ENCODE results near the gene MYO18B.
"Not testable (repeated sequence)": the region's sequence is repeated elsewhere in the genome, so short reads cannot be mapped to it uniquely, and the experiment has no call there.

The MYO18B gene

DNA sequence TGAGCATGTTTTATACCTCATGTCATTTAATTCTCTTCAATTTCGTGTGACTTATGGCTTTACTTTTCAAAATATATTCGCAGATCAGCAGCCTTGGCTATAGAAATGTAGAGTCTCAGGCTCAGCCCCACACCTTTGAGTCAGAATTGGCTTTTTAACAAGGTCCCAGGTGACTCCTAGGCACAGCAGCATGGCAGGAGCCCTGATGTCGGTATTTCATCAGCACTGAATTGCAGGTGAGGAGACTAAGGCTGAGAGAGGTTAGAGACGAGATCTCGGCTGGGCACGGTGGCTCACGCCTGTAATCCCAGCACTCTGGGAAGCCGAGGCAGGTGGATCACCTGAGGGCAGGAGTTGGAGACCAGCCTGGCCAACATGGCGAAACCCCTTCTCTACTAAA is 230.4 kb downstream of the MYO18B start:
- no peak overlapping the region for H2AFZ ChIP-seq (ENCODE audit: low read depth, low read length)
- no peak overlapping the region for H3K4me3 ChIP-seq (ENCODE audit: low read length)
- H3K9me3 ChIP-seq (ENCODE audit: low read length): no peaks in the 10 kb centered on the region
- peaks cover 2% of the 10 kb centered on the region for H3K27me3 ChIP-seq (ENCODE audit: insufficient read depth, low read length)
- H3K4me1 ChIP-seq (ENCODE audit: insufficient read depth, low read length): no peaks in the 10 kb centered on the region
- H3K36me3 ChIP-seq (ENCODE audit: insufficient read depth, low read length): no peaks in the 10 kb centered on the region

DNA sequence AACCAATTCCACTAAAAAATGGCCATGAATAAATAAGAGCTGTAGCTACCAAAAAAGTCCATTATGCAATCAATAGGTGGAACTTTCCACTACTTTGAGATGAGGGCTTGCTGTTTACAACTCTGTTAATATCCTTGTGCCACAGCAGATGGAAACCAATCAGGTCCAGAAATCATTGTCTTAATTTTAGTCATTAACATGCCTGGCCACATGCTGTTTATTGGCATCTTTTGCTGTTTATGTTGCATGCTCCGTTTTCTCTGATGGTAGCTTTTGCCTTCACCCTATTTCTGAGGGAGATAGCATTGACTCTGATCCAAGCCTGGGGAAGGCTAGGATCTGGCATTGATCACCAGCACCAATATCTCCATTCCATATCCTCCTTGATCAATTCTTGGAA is 234.4 kb downstream of the MYO18B start:
- no peaks in the 10 kb centered on the region for H3K36me3 ChIP-seq (ENCODE audit: insufficient read depth, low read length)
- no peaks in the 10 kb centered on the region for H3K4me1 ChIP-seq (ENCODE audit: insufficient read depth, low read length)
- no peak overlapping the region for H3K4me3 ChIP-seq (ENCODE audit: low read length)
- no peaks in the 10 kb centered on the region for H3K9me3 ChIP-seq (ENCODE audit: low read length)
- peaks cover 2% of the 10 kb centered on the region for H3K27me3 ChIP-seq (ENCODE audit: insufficient read depth, low read length)
- H2AFZ ChIP-seq (ENCODE audit: low read depth, low read length): no peak overlapping the region

DNA sequence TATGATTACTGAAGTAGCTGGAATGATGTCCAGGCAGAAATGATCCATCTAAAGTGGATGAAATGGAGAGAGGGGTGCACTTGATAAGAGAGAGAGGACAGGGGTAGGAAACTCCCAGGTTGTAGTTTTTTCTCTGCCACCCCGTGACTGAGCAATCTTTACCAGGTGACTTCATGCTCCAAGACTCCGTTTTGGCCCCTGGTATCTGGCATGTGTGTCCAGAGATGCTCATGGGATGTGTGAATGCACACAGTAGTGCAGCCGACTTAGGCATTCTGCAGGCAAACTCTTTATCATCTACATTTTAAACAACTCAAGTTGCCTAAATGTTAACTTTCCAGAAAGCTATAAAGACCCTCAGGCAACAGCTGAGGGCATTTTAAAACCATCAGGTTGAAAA is 238.0 kb downstream of the MYO18B start:
- H3K36me3 ChIP-seq (ENCODE audit: insufficient read depth, low read length): no peaks in the 10 kb centered on the region
- H3K4me1 ChIP-seq (ENCODE audit: insufficient read depth, low read length): no peaks in the 10 kb centered on the region

DNA sequence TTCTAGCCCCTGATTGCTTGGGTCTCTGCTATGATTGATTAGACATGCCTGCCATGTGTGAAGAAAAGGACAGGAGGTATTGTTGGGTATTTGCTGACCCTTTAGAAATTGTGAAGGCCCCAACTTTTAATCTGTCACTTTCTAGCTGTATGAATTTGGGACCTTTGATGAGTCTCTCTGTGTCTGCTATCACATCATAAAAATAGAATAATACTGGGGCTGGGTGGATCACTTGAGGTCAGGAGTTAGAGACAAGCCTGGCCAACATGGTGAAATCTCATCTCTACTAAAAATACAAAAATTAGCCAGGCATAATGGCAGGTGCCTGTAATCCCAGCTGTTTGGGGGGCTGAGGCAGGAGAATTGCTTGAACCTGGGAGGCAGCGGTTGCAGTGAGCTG is 242.9 kb downstream of the MYO18B start:
- H3K27me3 ChIP-seq (ENCODE audit: insufficient read depth, low read length); H2AFZ ChIP-seq (ENCODE audit: low read depth, low read length); H3K36me3 ChIP-seq (ENCODE audit: insufficient read depth, low read length); H3K9me3 ChIP-seq (ENCODE audit: low read length); H3K4me1 ChIP-seq (ENCODE audit: insufficient read depth, low read length); H3K4me3 ChIP-seq (ENCODE audit: low read length): not testable (repeated sequence)

More for the DNA sequence above, 238.0 kb downstream of the MYO18B start:
- H2AFZ ChIP-seq (ENCODE audit: low read depth, low read length): no peak overlapping the region
- H3K9me3 ChIP-seq (ENCODE audit: low read length): no peaks in the 10 kb centered on the region
- peaks cover 2% of the 10 kb centered on the region for H3K27me3 ChIP-seq (ENCODE audit: insufficient read depth, low read length)
- H3K4me3 ChIP-seq (ENCODE audit: low read length): no peak overlapping the region

DNA sequence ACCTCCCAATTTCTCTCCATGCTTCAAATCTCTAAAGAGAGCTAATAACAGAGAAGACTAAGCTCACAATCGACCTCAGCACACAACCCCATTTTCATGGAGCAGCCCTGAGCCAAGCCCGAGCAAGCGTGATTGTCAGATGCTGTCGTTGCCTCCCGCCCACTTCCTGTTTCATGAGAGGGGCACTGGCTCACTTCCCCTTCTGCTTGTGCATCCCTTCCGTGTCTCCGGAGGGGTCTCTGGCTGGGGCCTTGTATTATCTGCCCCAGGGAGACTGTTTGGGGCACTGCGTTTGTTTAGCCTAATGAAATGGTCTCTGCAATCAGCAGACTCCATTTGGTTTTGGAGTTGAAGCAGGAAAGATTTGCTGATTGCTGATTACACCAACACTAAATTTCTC is 246.0 kb downstream of the MYO18B start:
- Histone ChIP-seq H3K9me3 (ENCODE audit: low read length) (no peaks in the 10 kb centered on the region), H3K36me3 (ENCODE audit: insufficient read depth, low read length) (no peaks in the 10 kb centered on the region), H3K4me1 (ENCODE audit: insufficient read depth, low read length) (no peaks in the 10 kb centered on the region), H2AFZ (ENCODE audit: low read depth, low read length) (no peak overlapping the region), H3K27me3 (ENCODE audit: insufficient read depth, low read length) (peaks cover 2% of the 10 kb centered on the region), H3K4me3 (ENCODE audit: low read length) (no peak overlapping the region)

DNA sequence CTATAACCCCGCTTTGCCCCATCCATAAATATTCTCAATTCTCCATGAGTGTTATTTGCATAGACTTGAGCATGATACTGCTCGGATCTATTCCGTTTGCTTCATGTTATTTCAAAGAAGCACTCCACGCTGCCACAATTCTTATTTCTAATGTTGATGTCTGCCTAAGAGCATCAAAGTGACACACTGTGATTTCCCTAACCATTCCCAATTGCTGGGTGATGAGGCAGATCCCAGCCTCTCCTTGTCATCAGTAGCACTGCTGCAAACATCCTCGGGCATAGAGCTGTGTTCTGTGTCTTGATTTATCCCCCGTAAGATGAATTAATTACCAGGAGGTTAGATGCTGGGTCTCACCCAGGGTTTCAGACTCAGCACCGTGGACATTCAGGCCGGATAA is 249.0 kb downstream of the MYO18B start:
- no peaks in the 10 kb centered on the region for H3K36me3 ChIP-seq (ENCODE audit: insufficient read depth, low read length)
- H3K4me1 ChIP-seq (ENCODE audit: insufficient read depth, low read length): no peaks in the 10 kb centered on the region
- H3K9me3 ChIP-seq (ENCODE audit: low read length): no peaks in the 10 kb centered on the region
- H3K4me3 ChIP-seq (ENCODE audit: low read length): no peak overlapping the region
- no peak overlapping the region for H2AFZ ChIP-seq (ENCODE audit: low read depth, low read length)
- no peaks in the 10 kb centered on the region for H3K27me3 ChIP-seq (ENCODE audit: insufficient read depth, low read length)

DNA sequence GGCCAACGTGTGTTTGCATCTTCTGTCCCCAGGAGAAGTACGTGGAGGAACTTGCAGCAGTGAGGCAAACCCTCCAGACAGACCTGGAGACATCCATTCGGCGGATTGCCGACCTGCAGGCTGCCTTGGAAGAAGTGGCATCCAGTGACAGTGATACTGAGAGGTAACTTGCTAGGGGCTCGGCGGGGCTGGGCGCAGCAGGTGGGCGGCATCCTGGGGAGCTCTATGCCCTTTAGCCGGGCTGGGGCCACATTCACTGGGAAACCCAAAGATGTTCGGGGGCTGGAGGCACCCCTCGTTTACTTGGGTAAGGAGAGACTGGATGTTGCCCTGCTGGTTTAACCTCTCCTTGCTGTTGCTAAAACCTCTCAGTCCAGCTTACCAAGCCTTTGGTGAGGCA is 250.3 kb downstream of the MYO18B start:
- Histone ChIP-seq H3K36me3 (ENCODE audit: insufficient read depth, low read length) (no peaks in the 10 kb centered on the region), H3K4me1 (ENCODE audit: insufficient read depth, low read length) (no peaks in the 10 kb centered on the region), H3K27me3 (ENCODE audit: insufficient read depth, low read length) (no peaks in the 10 kb centered on the region), H3K9me3 (ENCODE audit: low read length) (no peaks in the 10 kb centered on the region), H2AFZ (ENCODE audit: low read depth, low read length) (no peak overlapping the region), H3K4me3 (ENCODE audit: low read length) (no peak overlapping the region)

GRCh38 chr22:25996669-25997068 is 254.7 kb downstream of the MYO18B start:
- Histone ChIP-seq H3K36me3 (ENCODE audit: insufficient read depth, low read length) (no peaks in the 10 kb centered on the region), H3K9me3 (ENCODE audit: low read length) (no peaks in the 10 kb centered on the region), H3K4me3 (ENCODE audit: low read length) (no peak overlapping the region), H3K27me3 (ENCODE audit: insufficient read depth, low read length) (no peaks in the 10 kb centered on the region), H3K4me1 (ENCODE audit: insufficient read depth, low read length) (no peaks in the 10 kb centered on the region), H2AFZ (ENCODE audit: low read depth, low read length) (no peak overlapping the region)

DNA sequence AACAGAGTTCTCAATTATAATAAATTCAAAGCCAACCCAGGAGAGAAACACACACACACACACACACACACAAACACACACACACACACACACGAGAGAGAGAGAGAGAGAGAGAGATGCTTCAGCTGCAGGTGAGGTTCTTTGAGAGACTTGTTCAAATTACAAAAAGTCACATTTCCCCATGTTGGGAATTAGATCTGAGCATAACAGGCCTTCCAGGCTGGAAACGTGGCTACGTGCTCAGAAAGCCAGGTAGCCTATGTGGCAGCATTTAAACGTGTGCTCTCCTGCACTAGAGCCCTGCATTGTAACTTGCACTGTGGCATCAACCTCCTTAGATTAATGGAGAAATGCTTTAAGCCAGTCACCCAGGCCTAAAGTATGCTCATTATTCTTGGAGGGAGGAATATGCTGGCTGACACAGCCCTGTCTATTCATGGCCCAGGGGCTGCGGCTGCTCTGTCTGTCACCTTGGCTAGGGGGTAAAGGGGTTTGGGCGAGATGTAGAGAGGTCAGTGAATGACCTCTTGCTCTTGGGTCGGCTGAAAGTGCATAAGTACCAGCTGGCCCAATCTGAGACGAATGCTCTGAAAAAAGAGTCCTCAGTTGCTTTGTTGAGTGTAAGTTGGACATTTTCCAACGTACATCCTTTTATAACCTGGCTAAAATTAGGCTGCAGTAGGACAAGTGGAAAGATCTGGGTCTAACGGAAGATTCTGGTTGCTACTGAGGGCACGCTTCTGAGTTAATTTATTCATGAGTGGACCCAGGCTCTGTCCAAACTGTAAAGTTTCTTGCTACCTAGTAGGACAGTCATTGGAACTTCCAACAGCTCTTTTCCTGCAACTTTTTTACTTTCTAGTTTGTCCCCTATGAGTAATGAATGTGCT is 256.1 kb downstream of the MYO18B start:
- H3K9me3 ChIP-seq (ENCODE audit: low read length): no peaks in the 10 kb centered on the region
- no peaks in the 10 kb centered on the region for H3K27me3 ChIP-seq (ENCODE audit: insufficient read depth, low read length)
- H3K36me3 ChIP-seq (ENCODE audit: insufficient read depth, low read length): no peaks in the 10 kb centered on the region
- no peaks in the 10 kb centered on the region for H3K4me1 ChIP-seq (ENCODE audit: insufficient read depth, low read length)
- no peak overlapping the region for H2AFZ ChIP-seq (ENCODE audit: low read depth, low read length)
- no peak overlapping the region for H3K4me3 ChIP-seq (ENCODE audit: low read length)

DNA sequence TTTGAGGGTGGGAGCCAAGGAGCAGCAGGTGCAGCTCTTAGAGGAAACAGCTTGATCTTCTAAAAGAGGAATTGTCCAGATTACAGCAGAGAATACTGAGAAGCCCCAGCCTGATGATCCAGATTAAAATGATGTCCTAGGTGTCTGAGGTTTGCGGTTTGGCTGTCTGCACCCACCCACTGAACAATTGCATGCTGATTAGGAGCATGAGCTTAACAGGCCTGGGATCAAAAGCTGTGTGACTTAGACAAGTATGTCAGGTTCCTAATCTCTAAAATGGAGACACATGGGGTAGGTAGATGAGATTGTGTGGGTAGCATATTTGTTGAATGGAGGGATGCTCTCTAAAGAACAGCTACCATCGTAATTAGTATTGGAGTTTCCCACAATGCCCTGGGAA is 260.5 kb downstream of the MYO18B start:
- Histone ChIP-seq H3K9me3 (ENCODE audit: low read length) (no peaks in the 10 kb centered on the region), H3K36me3 (ENCODE audit: insufficient read depth, low read length) (no peaks in the 10 kb centered on the region), H3K4me3 (ENCODE audit: low read length) (no peak overlapping the region), H2AFZ (ENCODE audit: low read depth, low read length) (no peak overlapping the region), H3K27me3 (ENCODE audit: insufficient read depth, low read length) (no peaks in the 10 kb centered on the region), H3K4me1 (ENCODE audit: insufficient read depth, low read length) (no peaks in the 10 kb centered on the region)

- no peaks in the 10 kb centered on the region for H3K27me3 ChIP-seq (ENCODE audit: insufficient read depth, low read length)
- H2AFZ ChIP-seq (ENCODE audit: low read depth, low read length): no peak overlapping the region
- no peak overlapping the region for H3K4me3 ChIP-seq (ENCODE audit: low read length)
- no peaks in the 10 kb centered on the region for H3K36me3 ChIP-seq (ENCODE audit: insufficient read depth, low read length)
- no peaks in the 10 kb centered on the region for H3K9me3 ChIP-seq (ENCODE audit: low read length)
- no peaks in the 10 kb centered on the region for H3K4me1 ChIP-seq (ENCODE audit: insufficient read depth, low read length)
Observed at GRCh38 chr22:26004477-26004876, 262.5 kb downstream of the MYO18B start.

GRCh38 chr22:26008587-26008986 is 266.6 kb downstream of the MYO18B start:
- H3K4me1 ChIP-seq (ENCODE audit: insufficient read depth, low read length): no peaks in the 10 kb centered on the region
- H3K36me3 ChIP-seq (ENCODE audit: insufficient read depth, low read length): no peaks in the 10 kb centered on the region
- no peak overlapping the region for H3K4me3 ChIP-seq (ENCODE audit: low read length)
- H3K27me3 ChIP-seq (ENCODE audit: insufficient read depth, low read length): no peaks in the 10 kb centered on the region
- no peaks in the 10 kb centered on the region for H3K9me3 ChIP-seq (ENCODE audit: low read length)
- no peak overlapping the region for H2AFZ ChIP-seq (ENCODE audit: low read depth, low read length)

- Histone ChIP-seq H2AFZ (ENCODE audit: low read depth, low read length) (no peak overlapping the region), H3K27me3 (ENCODE audit: insufficient read depth, low read length) (no peaks in the 10 kb centered on the region), H3K36me3 (ENCODE audit: insufficient read depth, low read length) (no peaks in the 10 kb centered on the region), H3K4me3 (ENCODE audit: low read length) (no peak overlapping the region), H3K9me3 (ENCODE audit: low read length) (no peaks in the 10 kb centered on the region), H3K4me1 (ENCODE audit: insufficient read depth, low read length) (no peaks in the 10 kb centered on the region)
Observed at GRCh38 chr22:26016916-26017315, 274.9 kb downstream of the MYO18B start.

- no peaks in the 10 kb centered on the region for H3K4me1 ChIP-seq (ENCODE audit: insufficient read depth, low read length)
- H3K36me3 ChIP-seq (ENCODE audit: insufficient read depth, low read length): no peaks in the 10 kb centered on the region
Observed at GRCh38 chr22:26017932-26018331, 275.9 kb downstream of the MYO18B start.

More at GRCh38 chr22:26017932-26018331, 275.9 kb downstream of the MYO18B start:
- Histone ChIP-seq H3K4me3 (ENCODE audit: low read length) (no peak overlapping the region), H3K27me3 (ENCODE audit: insufficient read depth, low read length) (no peaks in the 10 kb centered on the region), H3K9me3 (ENCODE audit: low read length) (no peaks in the 10 kb centered on the region), H2AFZ (ENCODE audit: low read depth, low read length) (no peak overlapping the region)

Measured in neuron (in vitro differentiated cells).